Stomach (tissue), 4 donors: ENCODE results near the gene BLOC1S3.

ENCODE experiments used
- CTCF ChIP-seq, 7 experiments: fragments of 450-650 bp in 4 of 7; fragments of 200-600 bp in 3 of 7; sonication (generic) in 3 of 7; IDR thresholded peaks; one replicate each; pipeline ENCODE4 v1.5.1; 2016 to 2019; ENCODE audit warnings: antibody characterized with exemption in 7 of 7, control low read depth in 2 of 7, mild to moderate bottlenecking in 1 of 7
- POLR2A ChIP-seq, 4 donors: fragments of 450-650 bp; IDR thresholded peaks; one replicate each; pipeline ENCODE4 v1.6.1; 2016; ENCODE audit warnings: antibody characterized with exemption in 4 of 4, control low read depth in 2 of 4, mild to moderate bottlenecking in 1 of 4, moderate library complexity in 1 of 4

GRCh38 chr19:45217193-45217956 is 38.8 kb downstream of the BLOC1S3 start:
- TF ChIP-seq CTCF (IDR thresholded peaks at IDR 0.05) (no peak), POLR2A (IDR thresholded peaks at IDR 0.05) (no peak)
